ENCODE data around the gene TRMU. TPM values are rescaled to one million over a fixed set of nuclear protein-coding genes. Genes with fewer than 3 reads are reported as not detected.

Gene TRMU
- total and polyA plus RNA-seq, 2 of the 4 experiments (the other 2 are of a cell fraction) = 19.0 to 36.4 TPM

- Histone ChIP-seq H3K23ac (ENCODE audit: low read depth, low read length) (no peak overlapping the region), H3K9me3 (ENCODE audit: control insufficient read depth, insufficient read depth, low read length) (peaks cover 6% of the 10 kb centered on the region), H3K36me3 (ENCODE audit: control insufficient read depth, insufficient read depth, low read length) (no peaks in the 10 kb centered on the region), H3K4me1 (ENCODE audit: control insufficient read depth, insufficient read depth, low read length) (no peaks in the 10 kb centered on the region; the same call in 1 of the 2 replicates), H2AK5ac (ENCODE audit: low read depth, low read length) (no peak overlapping the region), H3K56ac (ENCODE audit: extremely low read depth, insufficient read depth, low read length) (no peak overlapping the region), H3K4me2 (ENCODE audit: low read depth, low read length) (no peak overlapping the region), H2BK120ac (ENCODE audit: low read depth, low read length) (no peak overlapping the region), H3K9me1 (ENCODE audit: insufficient read depth, low read length) (no peaks in the 10 kb centered on the region), H3K4me3 (ENCODE audit: insufficient read depth, low read depth, low read length) (no peak overlapping the region), H2BK15ac (ENCODE audit: low read depth, low read length) (no peak overlapping the region), H3K14ac (replicated peaks; ENCODE audit: low read depth, low read length) (no peak overlapping the region), H4K8ac (ENCODE audit: low read depth in 2 of 2, low read length in 2 of 2) (no peak overlapping the region), H3K4ac (ENCODE audit: low read depth, low read length) (no peak overlapping the region), H4K91ac (ENCODE audit: insufficient read depth, low read depth, low read length) (no peak overlapping the region), H2AFZ (replicated peaks; ENCODE audit: low read length, poor library complexity) (no peak overlapping the region), H3K27me3 (ENCODE audit: control insufficient read depth, insufficient read depth, low read length) (peaks cover 16% of the 10 kb centered on the region; the same call in 1 of the 2 replicates), H4K20me1 (ENCODE audit: insufficient read depth, low read length) (no peaks in the 10 kb centered on the region), H3K27ac (ENCODE audit: insufficient read depth, low read length) (no peak overlapping the region), H4K5ac (ENCODE audit: low read depth, low read length) (no peak overlapping the region), H2AK9ac (replicated peaks; ENCODE audit: low read depth, low read length, poor library complexity) (no peak overlapping the region), H2BK20ac (ENCODE audit: low read depth, low read length) (no peak overlapping the region), H3K79me1 (ENCODE audit: low read depth in 1 of 2, low read length in 2 of 2) (no peaks in the 10 kb centered on the region), H3K9ac (ENCODE audit: low read depth, low read length) (no peak overlapping the region), H3K18ac (ENCODE audit: low read depth, low read length) (no peak overlapping the region), H2BK5ac (ENCODE audit: low read depth, low read length, poor library complexity, severe bottlenecking) (no peak overlapping the region)
- 52% methylated on average over 16 of the region's 22 CpGs; no CpG with 5 or more reads in 1 of the 2 experiments for WGBS, 2 experiments (ENCODE audit: extremely low coverage in 2 of 2, insufficient read length in 1 of 2)
- dilution Hi-C loops (cut with HindIII; ENCODE audit: low sequenced_read_pairs, unreplicated experiment) (no loop called here), intact Hi-C loops (cut with micrococcal nuclease) (no loop called here), in situ Hi-C loops (cut with MboI; ENCODE audit: low sequenced_read_pairs) (no loop called here)
- ATAC-seq (ENCODE audit: low read depth) (no peak), DNase-seq (no peak)
- BruUV-seq (replicated peaks) = no TSS peak
- POLR2A ChIA-PET (ENCODE audit: unreplicated experiment) = no interaction called here
- TF ChIP-seq POLR2A (IDR thresholded peaks at IDR 0.05; ENCODE audit: low read depth, low read length) (no peak), USF2 (IDR thresholded peaks at IDR 0.05; ENCODE audit: low read depth, low read length) (no peak), NFE2L2 (IDR thresholded peaks at IDR 0.05; ENCODE audit: low read depth, low read length) (no peak), BHLHE40 (IDR thresholded peaks at IDR 0.05; ENCODE audit: low read depth, low read length) (no peak), CTCF (conservative IDR thresholded peaks at IDR 0.05; ENCODE audit: low read depth, low read length) (no peak), MXI1 (IDR thresholded peaks at IDR 0.05; ENCODE audit: borderline replicate concordance, low read depth, low read length) (no peak), FOS (IDR thresholded peaks at IDR 0.05; ENCODE audit: low read depth, low read length) (no peak), SMC3 (IDR thresholded peaks at IDR 0.05; ENCODE audit: low read depth, low read length) (no peak), MAFK (IDR thresholded peaks at IDR 0.05; ENCODE audit: low read depth, low read length) (no peak), ELK1 (IDR thresholded peaks at IDR 0.05; ENCODE audit: borderline replicate concordance, low read depth, low read length) (no peak), RAD21 (IDR thresholded peaks at IDR 0.05; ENCODE audit: low read length) (no peak), CEBPB (IDR thresholded peaks at IDR 0.05; ENCODE audit: low read depth, low read length) (no peak), CHD1 (IDR thresholded peaks at IDR 0.05; ENCODE audit: low read depth, low read length) (no peak), RCOR1 (IDR thresholded peaks at IDR 0.05; ENCODE audit: insufficient replicate concordance, low read length) (no peak), MAZ (IDR thresholded peaks at IDR 0.05; ENCODE audit: borderline replicate concordance, low read depth, low read length) (no peak)
- CTCF ChIA-PET = no interaction called here
Observed at GRCh38 chr22:46378426-46379065, 43.0 kb downstream of the TRMU start.
